Peyer's patch (tissue), 4 donors: ENCODE measurements around the gene NTN1. TPM values are rescaled to one million over a fixed set of nuclear protein-coding genes. Genes with fewer than 3 reads are reported as not detected.

ENCODE experiments used
- DNase-seq, 3 donors: peaks; one replicate each; pipeline ENCODE4 v3.0.0-alpha.2; 2017 to 2019
- H3K27ac ChIP-seq, 4 donors: fragments of 200-600 bp; sonication (generic); one replicate each; pipeline ENCODE4 v1.5.1; 2016 to 2019
- H3K27me3 ChIP-seq, 2 donors: fragments of 200-600 bp; sonication (generic); one replicate each; pipeline ENCODE4 v1.5.1; 2019
- H3K36me3 ChIP-seq, 3 donors: fragments of 200-600 bp; sonication (generic); one replicate each; pipeline ENCODE4 v1.5.1; 2016 to 2019
- H3K4me1 ChIP-seq, 4 donors: fragments of 200-600 bp; sonication (generic); one replicate each; pipeline ENCODE4 v1.5.1; 2016 to 2019
- H3K4me3 ChIP-seq, 4 donors: fragments of 200-600 bp; sonication (generic); 1 replicate in 3 of 4; 2 replicates in 1 of 4; pipeline ENCODE4 v1.5.1; 2016 to 2019; ENCODE audit warnings: mild to moderate bottlenecking in 1 of 4
- H3K9me3 ChIP-seq, 4 donors: fragments of 200-600 bp; sonication (generic); one replicate each; pipeline ENCODE4 v1.5.1; 2016 to 2019; ENCODE audit warnings: mild to moderate bottlenecking in 1 of 4
- CTCF ChIP-seq, 6 experiments: fragments of 450-650 bp in 4 of 6; fragments of 200-600 bp in 2 of 6; sonication (generic) in 1 of 6; IDR thresholded peaks; one replicate each; pipeline ENCODE4 v1.5.1; 2017 to 2019; ENCODE audit warnings: antibody characterized with exemption in 6 of 6, mild to moderate bottlenecking in 3 of 6, moderate library complexity in 1 of 6
- POLR2A ChIP-seq, 2 donors: fragments of 450-650 bp; IDR thresholded peaks; one replicate each; pipeline ENCODE4 v1.5.1; 2017; ENCODE audit warnings: antibody characterized with exemption in 2 of 2, mild to moderate bottlenecking in 2 of 2, moderate library complexity in 2 of 2
- total RNA-seq, 4 donors: library from RNA; depleted of rRNA; stranded (reverse); fragments of >200 nt; gene quantifications; one replicate each; pipeline ENCODE4 v1.1.0, GENCODE V29; 2016

Gene NTN1
- total RNA-seq, 4 donors from 2014 or later = 4.0 to 17.3 (median 10.9) TPM

- no peaks in the 10 kb centered on the region for H3K36me3 ChIP-seq
- H3K9me3 ChIP-seq = no peaks in the 10 kb centered on the region
- H3K4me1 ChIP-seq = peaks cover 0 to 7% (median 0%) of the 10 kb centered on the region in 4 donors
- DNase-seq = no peak
- TF ChIP-seq CTCF (IDR thresholded peaks at IDR 0.05) (no peak), POLR2A (IDR thresholded peaks at IDR 0.05) (no peak)
- no peak overlapping the region for H3K4me3 ChIP-seq
- peaks cover 0 to 4% of the 10 kb centered on the region in 2 donors for H3K27me3 ChIP-seq
- H3K27ac ChIP-seq = peak overlapping the region in 3 of 4 donors; percentile 49 to 82 (median 77)
These were observed 95.1 kb downstream of the NTN1 start for GRCh38 chr17:9116311-9116835.

GRCh38 chr17:9116861-9117568 is 95.7 kb downstream of the NTN1 start:
- H3K27ac ChIP-seq = peak overlapping the region in 2 of 4 donors; percentile 77 to 82
- DNase-seq = no peak

GRCh38 chr17:9120471-9120870 is 99.2 kb downstream of the NTN1 start:
- DNase-seq = no peak
- Histone ChIP-seq H3K27ac (no peak overlapping the region), H3K4me3 (no peak overlapping the region), H3K36me3 (no peaks in the 10 kb centered on the region), H3K4me1 (no peaks in the 10 kb centered on the region), H3K9me3 (no peaks in the 10 kb centered on the region), H3K27me3 (peaks cover 0 to 4% of the 10 kb centered on the region in 2 donors)
- TF ChIP-seq CTCF (IDR thresholded peaks at IDR 0.05) = peak in 1 of 6 experiments; percentile 19
- TF ChIP-seq POLR2A (IDR thresholded peaks at IDR 0.05) = no peak

More at GRCh38 chr17:9116861-9117568, 95.7 kb downstream of the NTN1 start:
- Histone ChIP-seq H3K27me3 (peaks cover 0 to 4% of the 10 kb centered on the region in 2 donors), H3K4me1 (peaks cover 0 to 7% (median 0%) of the 10 kb centered on the region in 4 donors), H3K9me3 (no peaks in the 10 kb centered on the region), H3K36me3 (no peaks in the 10 kb centered on the region), H3K4me3 (no peak overlapping the region)
- TF ChIP-seq POLR2A (IDR thresholded peaks at IDR 0.05) (no peak), CTCF (IDR thresholded peaks at IDR 0.05) (no peak)

- DNase-seq = no peak
- H3K27me3 ChIP-seq = no peaks in the 10 kb centered on the region
- no peak overlapping the region for H3K27ac ChIP-seq
- H3K9me3 ChIP-seq = no peaks in the 10 kb centered on the region
- H3K4me3 ChIP-seq = no peak overlapping the region
- no peaks in the 10 kb centered on the region for H3K4me1 ChIP-seq
- TF ChIP-seq POLR2A (IDR thresholded peaks at IDR 0.05) (no peak), CTCF (IDR thresholded peaks at IDR 0.05) (no peak)
- H3K36me3 ChIP-seq = no peaks in the 10 kb centered on the region
These were observed 100.0 kb downstream of the NTN1 start for GRCh38 chr17:9121186-9121820.

- no peaks in the 10 kb centered on the region for H3K4me1 ChIP-seq
- H3K36me3 ChIP-seq = no peaks in the 10 kb centered on the region
- DNase-seq = no peak
- H3K27me3 ChIP-seq = no peaks in the 10 kb centered on the region
- H3K9me3 ChIP-seq = no peaks in the 10 kb centered on the region
- TF ChIP-seq POLR2A (IDR thresholded peaks at IDR 0.05) = no peak
- no peak for TF ChIP-seq CTCF (IDR thresholded peaks at IDR 0.05)
- H3K4me3 ChIP-seq = no peak overlapping the region
- peak overlapping the region in 1 of 4 donors; percentile 21 for H3K27ac ChIP-seq
These were observed 102.6 kb downstream of the NTN1 start for GRCh38 chr17:9123594-9124553.
